ENCODE measurements around the gene HOXC9. TPM values are rescaled to one million over a fixed set of nuclear protein-coding genes. Genes with fewer than 3 reads are reported as not detected.
A peak's percentile ranks its signal among the peaks of the same experiment; 100 is the strongest.

Gene HOXC9
- total RNA-seq, 1 donor from 2014 or later = 1.2 TPM

- intact Hi-C loops (cut with DNase I) = no loop called here
- no peak overlapping the region for H3K4me3 ChIP-seq
- H3K27ac ChIP-seq = no peak overlapping the region
- no peak for DNase-seq (ENCODE audit: low spot score in 2 of 2)
- no peaks in the 10 kb centered on the region for H3K9me3 ChIP-seq
- H3K4me1 ChIP-seq = no peaks in the 10 kb centered on the region
- no peak for TF ChIP-seq CTCF (IDR thresholded peaks at IDR 0.05)
- no peaks in the 10 kb centered on the region for H3K36me3 ChIP-seq
- peaks cover 4% of the 10 kb centered on the region for H3K27me3 ChIP-seq
Measured at GRCh38 chr12:54026640-54027441, 26.9 kb downstream of the HOXC9 start.

- TF ChIP-seq CTCF (IDR thresholded peaks at IDR 0.05) = no peak
- Histone ChIP-seq H3K27ac (no peak overlapping the region), H3K27me3 (peaks cover 4% of the 10 kb centered on the region), H3K4me1 (no peaks in the 10 kb centered on the region), H3K9me3 (no peaks in the 10 kb centered on the region), H3K36me3 (no peaks in the 10 kb centered on the region), H3K4me3 (no peak overlapping the region)
- intact Hi-C loops (cut with DNase I) = no loop called here
- DNase-seq (ENCODE audit: low spot score in 2 of 2) = no peak
Measured at GRCh38 chr12:54027442-54027786, 27.5 kb downstream of the HOXC9 start.

GRCh38 chr12:54028314-54029201, 28.6 kb downstream of the HOXC9 start, which contains the start of gene HOXC6:
Gene HOXC6, plus strand, starts transcription at chr12:54028440. Its CDS starts 82 bp downstream, at chr12:54028522.
- Histone ChIP-seq H3K27me3 (peaks cover 4% of the 10 kb centered on the region), H3K4me1 (peaks cover 0 to 2% of the 10 kb centered on the region in 2 donors), H3K4me3 (peak within 1 kb of the TSS; percentile 43 to 60), H3K36me3 (no peaks in the 10 kb centered on the region), H3K27ac (peak within 1 kb of the TSS in 1 of 2 donors; percentile 13), H3K9me3 (no peaks in the 10 kb centered on the region)
- intact Hi-C loops (cut with DNase I) = no loop called here
- no peak for DNase-seq (ENCODE audit: low spot score in 2 of 2)
- no peak for TF ChIP-seq CTCF (IDR thresholded peaks at IDR 0.05)

GRCh38 chr12:54029529-54030441, 29.8 kb downstream of the HOXC9 start:
- peaks cover 0 to 5% of the 10 kb centered on the region in 2 donors for H3K4me1 ChIP-seq
- intact Hi-C loops (cut with DNase I) = loop anchor here (5.0 kb wide), 1 partner anchor 113 kb away; no protein-coding TSS in a partner anchor
- peaks cover 4% of the 10 kb centered on the region for H3K27me3 ChIP-seq
- H3K27ac ChIP-seq = no peak overlapping the region
- no peak for DNase-seq (ENCODE audit: low spot score in 2 of 2)
- no peak for TF ChIP-seq CTCF (IDR thresholded peaks at IDR 0.05)
- no peaks in the 10 kb centered on the region for H3K36me3 ChIP-seq
- H3K9me3 ChIP-seq = no peaks in the 10 kb centered on the region
- H3K4me3 ChIP-seq = peak overlapping the region; percentile 43 to 60

GRCh38 chr12:54030442-54030801, 30.5 kb downstream of the HOXC9 start:
- H3K27ac ChIP-seq = peak overlapping the region in 1 of 2 donors; percentile 14
- H3K4me3 ChIP-seq = peak overlapping the region in 1 of 2 donors; percentile 60
- no peaks in the 10 kb centered on the region for H3K9me3 ChIP-seq
- H3K27me3 ChIP-seq = peaks cover 4% of the 10 kb centered on the region
- intact Hi-C loops (cut with DNase I) = loop anchor here (5.0 kb wide), 1 partner anchor 112 kb away; no protein-coding TSS in a partner anchor
- no peaks in the 10 kb centered on the region for H3K36me3 ChIP-seq
- peaks cover 0 to 5% of the 10 kb centered on the region in 2 donors for H3K4me1 ChIP-seq
- no peak for DNase-seq (ENCODE audit: low spot score in 2 of 2)
- TF ChIP-seq CTCF (IDR thresholded peaks at IDR 0.05) = no peak
